Stimulated activated naive B cell treated with anti-CD40 and anti-IgM and Interleukin-4, amounts not matched to agents 10 μg/mL and 1 μg/mL and 100 μg/mL, for 72 hours (primary cell): ENCODE data around the gene ZNF664.
A peak's percentile ranks its signal among the peaks of the same experiment; 100 is the strongest.

Experiments used
- ATAC-seq, 2 donors: fragments of 150-1000 bp; cut with Tn5 transposase; replicated peaks; 2 replicates each; pipeline ENCODE4 v1.10.0; 2021; ENCODE audit warnings: moderate library complexity in 1 of 2
- DNase-seq: peaks from one replicate; pipeline ENCODE4 v3.0.0; 2021
- H3K27ac Mint-ChIP-seq: one replicate; pipeline ENCODE4 v1.8.0; 2022; ENCODE audit warnings: mild to moderate bottlenecking, mixed read lengths
- H3K27me3 Mint-ChIP-seq, 2 donors: one replicate each; pipeline ENCODE4 v1.8.0; 2022; ENCODE audit warnings: mixed read lengths in 2 of 2
- H3K36me3 Mint-ChIP-seq, 2 donors: one replicate each; pipeline ENCODE4 v1.8.0; 2022; ENCODE audit warnings: mixed read lengths in 2 of 2, mild to moderate bottlenecking in 1 of 2
- H3K4me1 Mint-ChIP-seq, 2 donors: one replicate each; pipeline ENCODE4 v1.8.0; 2022; ENCODE audit warnings: mixed read lengths in 2 of 2, mild to moderate bottlenecking in 1 of 2
- H3K4me3 Mint-ChIP-seq, 2 donors: one replicate each; pipeline ENCODE4 v1.8.0; 2022; ENCODE audit warnings: mild to moderate bottlenecking in 2 of 2, mixed read lengths in 2 of 2, moderate library complexity in 1 of 2
- H3K9me3 Mint-ChIP-seq, 2 donors: one replicate each; pipeline ENCODE4 v1.8.0; 2022; ENCODE audit warnings: mixed read lengths in 2 of 2, mild to moderate bottlenecking in 1 of 2

The ZNF664 gene

GRCh38 chr12:124024776-124025175 is 51.8 kb downstream of the ZNF664 start:
- peaks cover 9 to 16% of the 10 kb centered on the region in 2 donors for H3K4me1 Mint-ChIP-seq
- H3K27ac Mint-ChIP-seq = no peak overlapping the region
- no peaks in the 10 kb centered on the region for H3K9me3 Mint-ChIP-seq
- DNase-seq = no peak
- no peak overlapping the region for H3K4me3 Mint-ChIP-seq
- peaks cover 4 to 6% of the 10 kb centered on the region in 2 donors for H3K27me3 Mint-ChIP-seq
- no peak for ATAC-seq
- H3K36me3 Mint-ChIP-seq = peaks cover 0 to 5% of the 10 kb centered on the region in 2 donors

- Mint-ChIP-seq H3K36me3 (peaks cover 0 to 5% of the 10 kb centered on the region in 2 donors), H3K4me3 (no peak overlapping the region), H3K4me1 (peaks cover 9 to 16% of the 10 kb centered on the region in 2 donors), H3K27ac (no peak overlapping the region), H3K9me3 (no peaks in the 10 kb centered on the region), H3K27me3 (peaks cover 4 to 6% of the 10 kb centered on the region in 2 donors)
- ATAC-seq = no peak
- DNase-seq = no peak
Observed at GRCh38 chr12:124025661-124026060, 52.6 kb downstream of the ZNF664 start.

GRCh38 chr12:124026755-124027745 is 54.0 kb downstream of the ZNF664 start:
- H3K4me1 Mint-ChIP-seq = peaks cover 9 to 16% of the 10 kb centered on the region in 2 donors
- H3K27me3 Mint-ChIP-seq = peaks cover 4 to 6% of the 10 kb centered on the region in 2 donors
- DNase-seq (no peak), ATAC-seq (peak; percentile 46 to 63)
- H3K36me3 Mint-ChIP-seq = peaks cover 0 to 5% of the 10 kb centered on the region in 2 donors
- H3K27ac Mint-ChIP-seq = no peak overlapping the region
- H3K4me3 Mint-ChIP-seq = no peak overlapping the region
- H3K9me3 Mint-ChIP-seq = no peaks in the 10 kb centered on the region

- no peak for ATAC-seq
- Mint-ChIP-seq H3K27me3 (peaks cover 4 to 6% of the 10 kb centered on the region in 2 donors), H3K4me1 (peaks cover 9 to 16% of the 10 kb centered on the region in 2 donors), H3K36me3 (peaks cover 0 to 5% of the 10 kb centered on the region in 2 donors), H3K4me3 (no peak overlapping the region), H3K27ac (no peak overlapping the region), H3K9me3 (no peaks in the 10 kb centered on the region)
- DNase-seq = no peak
Observed at GRCh38 chr12:124027753-124028554, 54.9 kb downstream of the ZNF664 start.

GRCh38 chr12:124028555-124028925 is 55.5 kb downstream of the ZNF664 start:
- DNase-seq (no peak), ATAC-seq (no peak)
- H3K27ac Mint-ChIP-seq = no peak overlapping the region
- H3K4me1 Mint-ChIP-seq = peaks cover 9 to 16% of the 10 kb centered on the region in 2 donors
- H3K4me3 Mint-ChIP-seq = no peak overlapping the region
- peaks cover 6% of the 10 kb centered on the region in 2 donors for H3K27me3 Mint-ChIP-seq
- no peaks in the 10 kb centered on the region for H3K9me3 Mint-ChIP-seq
- peaks cover 0 to 5% of the 10 kb centered on the region in 2 donors for H3K36me3 Mint-ChIP-seq

GRCh38 chr12:124030008-124030407 is 57.0 kb downstream of the ZNF664 start:
- DNase-seq = no peak
- no peak overlapping the region for H3K4me3 Mint-ChIP-seq
- H3K27ac Mint-ChIP-seq = no peak overlapping the region
- H3K27me3 Mint-ChIP-seq = peaks cover 6 to 10% of the 10 kb centered on the region in 2 donors
- peaks cover 0 to 5% of the 10 kb centered on the region in 2 donors for H3K36me3 Mint-ChIP-seq
- H3K4me1 Mint-ChIP-seq = peaks cover 6% of the 10 kb centered on the region in 2 donors
- H3K9me3 Mint-ChIP-seq = no peaks in the 10 kb centered on the region
- ATAC-seq = no peak

- Mint-ChIP-seq H3K36me3 (peaks cover 0 to 5% of the 10 kb centered on the region in 2 donors), H3K27ac (no peak overlapping the region), H3K9me3 (no peaks in the 10 kb centered on the region), H3K27me3 (peaks cover 6 to 10% of the 10 kb centered on the region in 2 donors), H3K4me1 (peaks cover 5 to 6% of the 10 kb centered on the region in 2 donors), H3K4me3 (no peak overlapping the region)
- no peak for DNase-seq
- no peak for ATAC-seq
Observed at GRCh38 chr12:124030510-124030909, 57.5 kb downstream of the ZNF664 start.

- Mint-ChIP-seq H3K27me3 (peaks cover 10 to 11% of the 10 kb centered on the region in 2 donors), H3K4me1 (peaks cover 0 to 4% of the 10 kb centered on the region in 2 donors), H3K36me3 (peaks cover 0 to 5% of the 10 kb centered on the region in 2 donors), H3K27ac (no peak overlapping the region), H3K9me3 (no peaks in the 10 kb centered on the region), H3K4me3 (no peak overlapping the region)
- ATAC-seq = no peak
- no peak for DNase-seq
Observed at GRCh38 chr12:124031058-124031457, 58.0 kb downstream of the ZNF664 start.

GRCh38 chr12:124032265-124032886 is 59.4 kb downstream of the ZNF664 start:
- Mint-ChIP-seq H3K4me1 (peaks cover 0 to 5% of the 10 kb centered on the region in 2 donors), H3K27ac (no peak overlapping the region), H3K36me3 (peaks cover 0 to 3% of the 10 kb centered on the region in 2 donors), H3K9me3 (no peaks in the 10 kb centered on the region), H3K27me3 (peaks cover 15 to 20% of the 10 kb centered on the region in 2 donors), H3K4me3 (no peak overlapping the region)
- ATAC-seq (peak in 1 of 2 donors; percentile 42), DNase-seq (no peak)

GRCh38 chr12:124033859-124034258 is 60.8 kb downstream of the ZNF664 start:
- DNase-seq (no peak), ATAC-seq (no peak)
- Mint-ChIP-seq H3K36me3 (no peaks in the 10 kb centered on the region), H3K27me3 (peaks cover 17 to 24% of the 10 kb centered on the region in 2 donors), H3K4me1 (peaks cover 0 to 3% of the 10 kb centered on the region in 2 donors), H3K27ac (no peak overlapping the region), H3K4me3 (no peak overlapping the region), H3K9me3 (no peaks in the 10 kb centered on the region)

- Mint-ChIP-seq H3K9me3 (no peaks in the 10 kb centered on the region), H3K36me3 (no peaks in the 10 kb centered on the region), H3K4me3 (no peak overlapping the region), H3K27ac (no peak overlapping the region), H3K27me3 (peaks cover 17 to 27% of the 10 kb centered on the region in 2 donors), H3K4me1 (peaks cover 0 to 4% of the 10 kb centered on the region in 2 donors)
- no peak for ATAC-seq
- no peak for DNase-seq
Observed at GRCh38 chr12:124034297-124034696, 61.3 kb downstream of the ZNF664 start.

GRCh38 chr12:124035163-124035562 is 62.1 kb downstream of the ZNF664 start:
- Mint-ChIP-seq H3K27ac (no peak overlapping the region), H3K36me3 (no peaks in the 10 kb centered on the region), H3K27me3 (peaks cover 17 to 27% of the 10 kb centered on the region in 2 donors), H3K9me3 (no peaks in the 10 kb centered on the region), H3K4me3 (no peak overlapping the region), H3K4me1 (peaks cover 0 to 6% of the 10 kb centered on the region in 2 donors)
- no peak for ATAC-seq
- no peak for DNase-seq

- ATAC-seq (peak in 1 of 2 donors; percentile 8), DNase-seq (no peak)
Observed at GRCh38 chr12:124036171-124036598, 63.2 kb downstream of the ZNF664 start.

GRCh38 chr12:124036657-124037109 is 63.7 kb downstream of the ZNF664 start:
- H3K27ac Mint-ChIP-seq = no peak overlapping the region
- H3K4me1 Mint-ChIP-seq = peaks cover 0 to 6% of the 10 kb centered on the region in 2 donors
- H3K27me3 Mint-ChIP-seq = peaks cover 17 to 27% of the 10 kb centered on the region in 2 donors
- DNase-seq (no peak), ATAC-seq (peak; percentile 54 to 57)
- H3K9me3 Mint-ChIP-seq = no peaks in the 10 kb centered on the region
- H3K4me3 Mint-ChIP-seq = no peak overlapping the region
- H3K36me3 Mint-ChIP-seq = no peaks in the 10 kb centered on the region

More at GRCh38 chr12:124036171-124036598, 63.2 kb downstream of the ZNF664 start:
- Mint-ChIP-seq H3K9me3 (no peaks in the 10 kb centered on the region), H3K4me3 (no peak overlapping the region), H3K36me3 (no peaks in the 10 kb centered on the region), H3K27ac (no peak overlapping the region), H3K4me1 (peaks cover 0 to 6% of the 10 kb centered on the region in 2 donors), H3K27me3 (peaks cover 17 to 27% of the 10 kb centered on the region in 2 donors)
